H1 (cell line): ENCODE data around the gene TUBGCP6. TPM values are rescaled to one million over a fixed set of nuclear protein-coding genes. Genes with fewer than 3 reads are reported as not detected.

Source experiments
- CTCF ChIA-PET: fragments of 300-600 bp; sonication (Branson Sonifier 250); formaldehyde crosslinking; loops from one replicate; lab custom pipeline; 2021; ENCODE audit not compliant: partially characterized antibody; lab: Charles Lee
- POLR2A ChIA-PET: fragments of 300-600 bp; sonication (Branson Sonifier 250); formaldehyde crosslinking; loops from one replicate; lab custom pipeline; 2021; ENCODE audit warnings: inconsistent platforms; ENCODE audit not compliant: partially characterized antibody; lab: Charles Lee
- DNase-seq, 2 experiments: peaks; one replicate each; pipeline versions ENCODE4 v3.0.0 to v3.0.0-alpha.2; 2010 to 2022; ENCODE audit warnings: low spot score in 2 of 2, low read depth in 1 of 2, mixed read lengths in 1 of 2
- FAIRE-seq: peaks from 2 replicates; lab custom pipeline; 2011; peaks lifted over from hg19 to GRCh38; lab: Jason Lieb, UNC
- H2AFZ ChIP-seq: 2 replicates; pipeline ENCODE4 v1.8.1; 2012; ENCODE audit warnings: low read length, inconsistent platforms
- H2AK5ac ChIP-seq: 2 replicates; pipeline ENCODE4 v1.6.1; 2013; ENCODE audit warnings: low read depth, low read length
- H2BK120ac ChIP-seq: replicated peaks from 2 replicates; pipeline ENCODE3; 2013; ENCODE audit warnings: low read depth, low read length, inconsistent platforms
- H2BK12ac ChIP-seq: 2 replicates; pipeline ENCODE4 v1.6.1; 2013; ENCODE audit warnings: low read depth, low read length
- H2BK15ac ChIP-seq: 2 replicates; pipeline ENCODE4 v1.6.1; 2013; ENCODE audit warnings: low read length
- H2BK20ac ChIP-seq: 2 replicates; pipeline ENCODE4 v1.6.1; 2013; ENCODE audit warnings: low read length
- H2BK5ac ChIP-seq: 2 replicates; pipeline ENCODE4 v1.6.1; 2013; ENCODE audit warnings: low read depth, low read length
- H3K14ac ChIP-seq: 2 replicates; pipeline ENCODE4 v1.6.1; 2013; ENCODE audit warnings: inconsistent platforms; ENCODE audit not compliant: insufficient read length
- H3K18ac ChIP-seq: 2 replicates; pipeline ENCODE4 v1.6.1; 2013; ENCODE audit warnings: low read length; ENCODE audit errors: extremely low read depth
- H3K23ac ChIP-seq: 2 replicates; pipeline ENCODE4 v1.6.1; 2013; ENCODE audit warnings: inconsistent platforms; ENCODE audit not compliant: insufficient read length
- H3K23me2 ChIP-seq: 2 replicates; pipeline ENCODE4 v1.6.1; 2013; ENCODE audit warnings: low read depth, low read length
- H3K27ac ChIP-seq: 2 replicates; pipeline ENCODE4 v1.6.1; 2011; ENCODE audit warnings: low read depth, low read length, inconsistent platforms
- H3K27me3 ChIP-seq, 4 experiments: replicated peaks in 1 of 4; 1 replicate in 1 of 4; 2 replicates in 3 of 4; pipeline versions ENCODE4 v1.6.1 to v1.8.1; 2011 to 2013; ENCODE audit warnings: low read length in 3 of 4, mild to moderate bottlenecking in 3 of 4, inconsistent platforms in 2 of 4, mixed read lengths in 2 of 4, moderate library complexity in 1 of 4; ENCODE audit not compliant: control insufficient read depth in 3 of 4, insufficient read depth in 3 of 4; ENCODE audit errors: extremely low read depth in 1 of 4
- H3K36me3 ChIP-seq, 4 experiments: 2 replicates each; pipeline versions ENCODE4 v1.6.1 to v1.8.1; 2011 to 2013; ENCODE audit warnings: mild to moderate bottlenecking in 4 of 4, low read length in 3 of 4, moderate library complexity in 2 of 4, control low read depth in 1 of 4, inconsistent platforms in 1 of 4; ENCODE audit not compliant: insufficient read depth in 4 of 4, control insufficient read depth in 2 of 4
- H3K4ac ChIP-seq: replicated peaks from 2 replicates; pipeline ENCODE3; 2013; ENCODE audit warnings: low read length, low read depth, mixed read lengths, inconsistent platforms; ENCODE audit not compliant: insufficient read length
- H3K4me1 ChIP-seq, 4 experiments: replicated peaks in 1 of 4; 1 replicate in 1 of 4; 2 replicates in 3 of 4; pipeline versions ENCODE4 v1.6.1 to v1.8.1; 2011 to 2013; ENCODE audit warnings: low read length in 3 of 4, inconsistent platforms in 2 of 4, mixed read lengths in 1 of 4; ENCODE audit not compliant: insufficient read depth in 4 of 4, control insufficient read depth in 3 of 4
- H3K4me2 ChIP-seq, 2 experiments: 2 replicates each; pipeline versions ENCODE4 v1.6.1 to v1.8.1; 2011 to 2013; ENCODE audit warnings: low read depth in 2 of 2, low read length in 2 of 2, control low read depth in 1 of 2, inconsistent platforms in 1 of 2, mild to moderate bottlenecking in 1 of 2; ENCODE audit not compliant: insufficient read depth in 1 of 2
- H3K4me3 ChIP-seq, 4 experiments: fragments of 200-600, 300-600 bp in 1 of 4; sonication (generic), shearing (Covaris generic), sonication (Bioruptor Twin) in 1 of 4; 2 replicates each; pipeline versions ENCODE4 v1.5.1 to v1.8.1; 2011 to 2016; ENCODE audit warnings: low read length in 4 of 4, low read depth in 3 of 4, control low read depth in 2 of 4, inconsistent platforms in 2 of 4, mild to moderate bottlenecking in 2 of 4, mixed read lengths in 1 of 4, moderate library complexity in 1 of 4; ENCODE audit not compliant: insufficient read depth in 2 of 4; ENCODE audit errors: extremely low read depth in 1 of 4
- H3K56ac ChIP-seq: replicated peaks from 2 replicates; pipeline ENCODE3; 2013; ENCODE audit warnings: low read depth, mild to moderate bottlenecking, mixed read lengths, low read length, inconsistent platforms; ENCODE audit not compliant: insufficient read length
- H3K79me1 ChIP-seq: 2 replicates; pipeline ENCODE4 v1.6.1; 2013; ENCODE audit warnings: low read depth, low read length, control low read depth
- H3K79me2 ChIP-seq, 2 experiments: 2 replicates each; pipeline versions ENCODE4 v1.6.1 to v1.8.1; 2012 to 2013; ENCODE audit warnings: low read length in 2 of 2, mild to moderate bottlenecking in 2 of 2, inconsistent platforms in 1 of 2; ENCODE audit not compliant: insufficient read depth in 2 of 2, control insufficient read depth in 1 of 2
- H3K9ac ChIP-seq, 4 experiments: replicated peaks in 1 of 4; 1 replicate in 1 of 4; 2 replicates in 3 of 4; pipeline versions ENCODE4 v1.6.1 to v1.8.1; 2011 to 2013; ENCODE audit warnings: low read depth in 3 of 4, low read length in 3 of 4, control low read depth in 2 of 4, mild to moderate bottlenecking in 2 of 4, moderate library complexity in 2 of 4, inconsistent platforms in 1 of 4; ENCODE audit errors: extremely low read depth in 1 of 4
- H3K9me3 ChIP-seq, 2 experiments: 2 replicates each; pipeline versions ENCODE4 v1.6.1 to v1.8.1; 2012 to 2013; ENCODE audit warnings: mild to moderate bottlenecking in 2 of 2, moderate library complexity in 2 of 2, control low read depth in 1 of 2, inconsistent platforms in 1 of 2, low read depth in 1 of 2, low read length in 1 of 2, mixed read lengths in 1 of 2; ENCODE audit not compliant: insufficient read depth in 2 of 2
- H4K20me1 ChIP-seq, 2 experiments: replicated peaks in 1 of 2; 2 replicates each; pipeline versions ENCODE3 to v1.8.1; 2011 to 2013; ENCODE audit warnings: inconsistent platforms in 2 of 2, low read length in 2 of 2, mild to moderate bottlenecking in 1 of 2; ENCODE audit not compliant: insufficient read depth in 2 of 2, control insufficient read depth in 1 of 2
- H4K5ac ChIP-seq: 2 replicates; pipeline ENCODE4 v1.6.1; 2013; ENCODE audit warnings: low read length, low read depth, mixed read lengths, inconsistent platforms; ENCODE audit not compliant: insufficient read length
- H4K8ac ChIP-seq: 2 replicates; pipeline ENCODE4 v1.8.0; 2013; ENCODE audit warnings: mild to moderate bottlenecking, moderate library complexity, low read length, inconsistent platforms; ENCODE audit not compliant: insufficient read depth; ENCODE audit errors: extremely low read depth
- H4K91ac ChIP-seq: replicated peaks from 2 replicates; pipeline ENCODE3; 2013; ENCODE audit warnings: low read length, mixed read lengths, inconsistent platforms; ENCODE audit not compliant: insufficient read length
- TBP ChIP-seq: IDR thresholded peaks from 2 replicates; pipeline ENCODE4 v1.6.1; 2011; ENCODE audit warnings: low read depth, low read length, improper control_type of control experiment
- WGBS, 2 experiments: shearing (Covaris generic) in 1 of 2; methylation state at CpG; one replicate each; pipeline versions ENCODE4 v1.1.6 to v1.1.7; 2013 to 2015; ENCODE audit warnings: low lambda C conversion rate in 2 of 2, mixed read lengths in 2 of 2, inconsistent platforms in 1 of 2, low coverage in 1 of 2, missing lambda C conversion rate in 1 of 2; ENCODE audit not compliant: insufficient replicate concordance in 2 of 2, insufficient coverage in 1 of 2, insufficient read length in 1 of 2; ENCODE audit errors: extremely low coverage in 1 of 2, missing lambda C conversion rate in 1 of 2; 5-methylcytosine and 5-hydroxymethylcytosine counted together
- polyA plus RNA-seq, 7 experiments: library from polyadenylated mRNA; depleted of rRNA in 3 of 7; stranded (reverse) in 5 of 7; unstranded in 2 of 7; fragments of >200 nt in 5 of 7; fragments of 200-250 nt in 2 of 7; gene quantifications; 1 replicate in 5 of 7; 2 replicates in 1 of 7; 4 replicates in 1 of 7; pipeline versions ENCODE4 v1.2.1 to v1.2.3, GENCODE V29; 2011 to 2013; ENCODE audit warnings: missing spikeins in 2 of 7, mixed read lengths in 2 of 7
- total RNA-seq: library from RNA; stranded (reverse); fragmentation: NEBNext Ultra II Directional; extraction: Animal tissue kit (Norgen Biotek cat#: 25700); gene quantifications from 2 replicates; pipeline ENCODE4 v1.2.1, GENCODE V29; 2021
- TF ChIP-seq, protein P1 (sequence below): IDR thresholded peaks from 2 replicates; pipeline ENCODE4 v1.6.1; 2012; ENCODE audit warnings: inconsistent platforms

Gene TUBGCP6
- total and polyA plus RNA-seq, 2 of the 8 experiments (the other 6 are each of a cell fraction or from before 2014, with no cell fraction given): 24.2 to 24.7 TPM

DNA sequence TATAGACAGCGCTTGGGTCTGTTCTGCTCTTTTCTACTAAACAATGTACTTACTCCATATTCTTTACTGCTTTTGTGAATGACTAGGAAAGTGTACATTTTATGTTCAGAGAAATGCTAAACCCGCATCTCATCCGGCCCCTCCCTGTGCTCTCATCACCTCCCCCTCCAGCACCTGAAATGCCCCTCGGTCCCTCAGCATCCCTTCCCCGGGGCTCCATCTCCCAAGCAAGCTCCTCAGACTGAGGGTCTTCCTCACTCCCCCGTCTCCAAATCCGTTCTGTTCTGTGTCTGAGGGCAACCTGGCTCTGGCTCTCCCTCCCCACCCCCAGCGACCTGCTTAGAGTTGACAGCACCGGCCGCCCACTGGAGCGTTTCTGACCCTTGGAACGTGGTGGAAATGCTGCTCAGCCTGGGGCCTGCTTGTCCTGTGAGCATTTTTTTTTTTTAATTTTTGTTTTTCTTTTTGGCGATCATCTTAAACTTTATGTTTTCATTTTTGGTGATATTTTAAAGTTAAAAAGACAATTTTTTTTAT is 42.6 kb downstream of the TUBGCP6 start:
- peaks cover 0 to 19% (median 10%) of the 10 kb centered on the region in 4 experiments; a peak in 5 of 8 replicates for H3K36me3 ChIP-seq

More for the DNA sequence above, 42.6 kb downstream of the TUBGCP6 start:
- DNase-seq: no peak
- Histone ChIP-seq H4K91ac (no peak overlapping the region), H2BK20ac (no peak overlapping the region), H2BK15ac (no peak overlapping the region), H3K4me3 (peak overlapping the region; percentile 41 to 69 (median 62)), H3K4me1 (peaks cover 0 to 8% (median 6%) of the 10 kb centered on the region in 4 experiments; a peak in 6 of 7 replicates), H2AK5ac (no peak overlapping the region), H3K18ac (no peak overlapping the region), H3K23ac (no peak overlapping the region), H2BK12ac (no peak overlapping the region), H3K23me2 (peaks cover 13% of the 10 kb centered on the region; the same call in 1 of the 2 replicates), H3K4ac (no peak overlapping the region), H2BK120ac (no peak overlapping the region), H4K20me1 (peaks cover 4 to 24% of the 10 kb centered on the region in 2 experiments), H4K8ac (0 out of 2 replicates have a peak overlapping the region, but pooled peaks have one; percentile 63), H3K9ac (peak overlapping the region in 2 of 4 experiments; percentile 34 to 48; a peak in 3 of 7 replicates), H2BK5ac (no peak overlapping the region), H3K27ac (no peak overlapping the region)
- ChIA-PET CTCF (interaction anchor here (1.5 kb wide), 1 partner anchor 12 kb away, joined by 6 read pairs; no protein-coding TSS in a partner anchor), POLR2A (interaction anchor here (0.9 to 1.5 kb wide), 3 partner anchors 9 to 52 kb away, joined by 3 to 5 read pairs (median 4); partner anchors contain the start of gene TUBGCP6)
- WGBS, 2 experiments: 82% methylated on average over 13 of the region's 13 CpGs; no CpG with 5 or more reads in 1 of the 2 experiments
- no peak for TF ChIP-seq TBP
- TF ChIP-seq, protein P1, sequence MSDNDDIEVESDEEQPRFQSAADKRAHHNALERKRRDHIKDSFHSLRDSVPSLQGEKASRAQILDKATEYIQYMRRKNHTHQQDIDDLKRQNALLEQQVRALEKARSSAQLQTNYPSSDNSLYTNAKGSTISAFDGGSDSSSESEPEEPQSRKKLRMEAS: no peak
- TF ChIP-seq, all 59 proteins: peak for 0
- Histone ChIP-seq H3K79me1 (peaks cover 2% of the 10 kb centered on the region; the same call in 1 of the 2 replicates), H3K4me2 (peak overlapping the region; percentile 84 to 98), H3K79me2 (peaks cover 0 to 13% of the 10 kb centered on the region in 2 experiments; a peak in 1 of 4 replicates), H3K9me3 (no peaks in the 10 kb centered on the region), H4K5ac (no peak overlapping the region), H2AFZ (no peak overlapping the region), H3K27me3 (no peaks in the 10 kb centered on the region), H3K56ac (no peak overlapping the region), H3K14ac (no peak overlapping the region)
- no peak for FAIRE-seq
